IMR-90 (cell line): ENCODE results near the gene THRB. TPM values are rescaled to one million over a fixed set of nuclear protein-coding genes. Genes with fewer than 3 reads are reported as not detected.

Source experiments
- ATAC-seq: fragments of 200-7000 bp; cut with Tn5 transposase; 2 replicates; pipeline ENCODE4 v1.9.1; 2020; ENCODE audit warnings: low read depth, mild to moderate bottlenecking, moderate library complexity
- BruUV-seq: library from RNA; stranded (reverse); fragments of 400-500 nt; replicated peaks from 2 replicates; lab custom pipeline; 2021; lab: Mats Ljungman, UMichigan
- CTCF ChIA-PET: fragments of 300-600 bp; formaldehyde crosslinking; extraction: SDS; loops from one replicate; lab custom pipeline; 2021; ENCODE audit warnings: antibody characterized with exemption; lab: Yijun Ruan, JAX
- POLR2A ChIA-PET: fragments of 300-600 bp; sonication (Branson Sonifier 250); formaldehyde crosslinking; loops from one replicate; lab custom pipeline; 2022; ENCODE audit warnings: antibody characterized with exemption; ENCODE audit not compliant: unreplicated experiment; lab: Charles Lee
- DNase-seq: peaks from one replicate; pipeline ENCODE4 v3.0.0; 2013
- H2AFZ ChIP-seq: replicated peaks from 2 replicates; pipeline ENCODE3; 2013; ENCODE audit warnings: low read length, mild to moderate bottlenecking; ENCODE audit not compliant: poor library complexity
- H2AK5ac ChIP-seq: 2 replicates; pipeline ENCODE4 v1.6.1; 2013; ENCODE audit warnings: low read depth, low read length, inconsistent platforms
- H2AK9ac ChIP-seq: replicated peaks from 2 replicates; pipeline ENCODE3; 2013; ENCODE audit warnings: mild to moderate bottlenecking, low read depth, low read length, moderate library complexity; ENCODE audit not compliant: poor library complexity
- H2BK120ac ChIP-seq: 2 replicates; pipeline ENCODE4 v1.6.1; 2013; ENCODE audit warnings: low read depth, low read length, inconsistent platforms
- H2BK15ac ChIP-seq: 3 replicates; pipeline ENCODE4 v1.6.1; 2013; ENCODE audit warnings: low read depth, low read length, inconsistent platforms
- H2BK20ac ChIP-seq: 2 replicates; pipeline ENCODE4 v1.6.1; 2013; ENCODE audit warnings: low read depth, mild to moderate bottlenecking, inconsistent platforms, low read length, moderate library complexity
- H2BK5ac ChIP-seq: 2 replicates; pipeline ENCODE4 v1.6.1; 2013; ENCODE audit warnings: mild to moderate bottlenecking, low read depth, low read length, inconsistent platforms; ENCODE audit not compliant: poor library complexity, severe bottlenecking
- H3K14ac ChIP-seq: replicated peaks from 2 replicates; pipeline ENCODE4 v1.6.1; 2013; ENCODE audit warnings: low read depth, low read length, inconsistent platforms
- H3K18ac ChIP-seq: 2 replicates; pipeline ENCODE4 v1.6.1; 2013; ENCODE audit warnings: low read depth, low read length, control low read depth
- H3K23ac ChIP-seq: 2 replicates; pipeline ENCODE4 v1.6.1; 2013; ENCODE audit warnings: low read depth, low read length, inconsistent platforms
- H3K27ac ChIP-seq: 2 replicates; pipeline ENCODE4 v1.5.1; 2013; ENCODE audit warnings: mild to moderate bottlenecking, control low read depth, low read length; ENCODE audit not compliant: insufficient read depth
- H3K27me3 ChIP-seq: 2 replicates; pipeline ENCODE4 v1.6.1; 2013; ENCODE audit warnings: low read length; ENCODE audit not compliant: control insufficient read depth, insufficient read depth
- H3K36me3 ChIP-seq: 2 replicates; pipeline ENCODE4 v1.6.1; 2013; ENCODE audit warnings: low read length, mixed read lengths; ENCODE audit not compliant: control insufficient read depth, insufficient read depth
- H3K4ac ChIP-seq: 2 replicates; pipeline ENCODE4 v1.6.1; 2013; ENCODE audit warnings: low read depth, low read length, inconsistent platforms
- H3K4me1 ChIP-seq: 2 replicates; pipeline ENCODE4 v1.6.1; 2013; ENCODE audit warnings: low read length, mixed read lengths; ENCODE audit not compliant: control insufficient read depth, insufficient read depth
- H3K4me2 ChIP-seq: 2 replicates; pipeline ENCODE4 v1.6.1; 2013; ENCODE audit warnings: low read depth, mild to moderate bottlenecking, control low read depth, low read length, moderate library complexity
- H3K4me3 ChIP-seq: 2 replicates; pipeline ENCODE4 v1.5.1; 2013; ENCODE audit warnings: low read depth, mild to moderate bottlenecking, control low read depth, low read length, moderate library complexity; ENCODE audit not compliant: insufficient read depth
- H3K56ac ChIP-seq: 2 replicates; pipeline ENCODE4 v1.6.1; 2013; ENCODE audit warnings: low read length, inconsistent platforms; ENCODE audit not compliant: insufficient read depth; ENCODE audit errors: extremely low read depth
- H3K79me1 ChIP-seq, 2 experiments: 2 replicates each; pipeline ENCODE4 v1.6.1; 2013; ENCODE audit warnings: low read length in 2 of 2, inconsistent platforms in 1 of 2, low read depth in 1 of 2
- H3K9ac ChIP-seq: 2 replicates; pipeline ENCODE4 v1.6.1; 2013; ENCODE audit warnings: low read depth, low read length, control low read depth
- H3K9me1 ChIP-seq: 2 replicates; pipeline ENCODE4 v1.6.1; 2013; ENCODE audit warnings: low read length, inconsistent platforms; ENCODE audit not compliant: insufficient read depth
- H3K9me3 ChIP-seq: 2 replicates; pipeline ENCODE4 v1.6.1; 2013; ENCODE audit warnings: low read length; ENCODE audit not compliant: control insufficient read depth, insufficient read depth
- H4K20me1 ChIP-seq: 2 replicates; pipeline ENCODE4 v1.6.1; 2013; ENCODE audit warnings: low read length, inconsistent platforms; ENCODE audit not compliant: insufficient read depth
- H4K5ac ChIP-seq: 2 replicates; pipeline ENCODE4 v1.6.1; 2013; ENCODE audit warnings: mild to moderate bottlenecking, low read depth, low read length, control low read depth
- H4K8ac ChIP-seq, 2 experiments: 2 replicates each; pipeline ENCODE4 v1.6.1; 2013; ENCODE audit warnings: low read depth in 2 of 2, low read length in 2 of 2, control low read depth in 1 of 2, inconsistent platforms in 1 of 2
- H4K91ac ChIP-seq: 2 replicates; pipeline ENCODE4 v1.6.1; 2013; ENCODE audit warnings: low read depth, low read length, inconsistent platforms; ENCODE audit not compliant: insufficient read depth
- BHLHE40 ChIP-seq: fragments of 150-350 bp; IDR thresholded peaks from 2 replicates; pipeline ENCODE4 v1.6.1; 2016; ENCODE audit warnings: mild to moderate bottlenecking, low read depth, low read length
- CEBPB ChIP-seq: IDR thresholded peaks from 2 replicates; pipeline ENCODE4 v1.6.1; 2012; ENCODE audit warnings: low read depth, low read length, improper control_type of control experiment
- CTCF ChIP-seq: conservative IDR thresholded peaks from 2 replicates; pipeline ENCODE4 v1.5.1; 2012; ENCODE audit warnings: mild to moderate bottlenecking, low read depth, low read length, improper control_type of control experiment
- ELK1 ChIP-seq: fragments of 150-350 bp; IDR thresholded peaks from 2 replicates; pipeline ENCODE4 v1.6.1; 2016; ENCODE audit warnings: low read depth, mild to moderate bottlenecking, low read length, moderate library complexity, borderline replicate concordance
- MAFK ChIP-seq: IDR thresholded peaks from 2 replicates; pipeline ENCODE4 v1.6.1; 2012; ENCODE audit warnings: low read depth, low read length, improper control_type of control experiment
- MAZ ChIP-seq: IDR thresholded peaks from 2 replicates; pipeline ENCODE4 v1.6.1; 2012; ENCODE audit warnings: low read depth, mild to moderate bottlenecking, low read length, improper control_type of control experiment, moderate library complexity, borderline replicate concordance
- MXI1 ChIP-seq: IDR thresholded peaks from 2 replicates; pipeline ENCODE4 v1.6.1; 2012; ENCODE audit warnings: low read depth, mild to moderate bottlenecking, low read length, moderate library complexity, borderline replicate concordance
- NFE2L2 ChIP-seq: fragments of 150-350 bp; IDR thresholded peaks from 2 replicates; pipeline ENCODE4 v1.6.1; 2016; ENCODE audit warnings: low read depth, mild to moderate bottlenecking, low read length
- POLR2A ChIP-seq: IDR thresholded peaks from 2 replicates; pipeline ENCODE4 v1.6.1; 2012; ENCODE audit warnings: mild to moderate bottlenecking, low read depth, low read length
- RAD21 ChIP-seq: IDR thresholded peaks from 2 replicates; pipeline ENCODE4 v1.6.1; 2012; ENCODE audit warnings: low read length, improper control_type of control experiment
- RCOR1 ChIP-seq: IDR thresholded peaks from 2 replicates; pipeline ENCODE4 v1.6.1; 2012; ENCODE audit warnings: mild to moderate bottlenecking, low read length, improper control_type of control experiment; ENCODE audit not compliant: insufficient replicate concordance
- WGBS, 2 experiments: methylation state at CpG; one replicate each; pipeline versions ENCODE4 v1.1.5 to v1.1.7; 2013; ENCODE audit warnings: missing lambda C conversion rate in 2 of 2; ENCODE audit not compliant: insufficient read length in 1 of 2; ENCODE audit errors: extremely low coverage in 2 of 2; 5-methylcytosine and 5-hydroxymethylcytosine counted together
- dilution Hi-C: fragments of 300-500 bp; cut with HindIII; formaldehyde crosslinking; loops from one replicate; pipeline ENCODE4 v1.14.3; 2018; ENCODE audit warnings: low sequenced_read_pairs; ENCODE audit not compliant: unreplicated experiment
- in situ Hi-C: fragments of 300-500 bp; cut with MboI; formaldehyde crosslinking; loops from 3 replicates; pipeline ENCODE4 v1.14.3; 2019; ENCODE audit warnings: low sequenced_read_pairs, inconsistent platforms, mixed read lengths
- intact Hi-C: fragments of 100-400 bp; cut with micrococcal nuclease; formaldehyde crosslinking; loops from 2 replicates; pipeline ENCODE4 v1.10.0; 2022
- polyA plus RNA-seq, 3 experiments: library from polyadenylated mRNA; depleted of rRNA; stranded (reverse); fragments of >200 nt; gene quantifications; 2 replicates each; pipeline ENCODE4 v1.2.3, GENCODE V29; 2012; ENCODE audit warnings: low replicate concordance in 1 of 3
- total RNA-seq: library from RNA; depleted of rRNA; stranded (reverse); fragments of >200 nt; gene quantifications from 2 replicates; pipeline ENCODE4 v1.2.3, GENCODE V29; 2012

THRB gene
- total and polyA plus RNA-seq, 2 of the 4 experiments (the other 2 are of a cell fraction) = under 0.01 TPM; not detected in 1

- in situ Hi-C loops = no loop called here
- H2AK9ac ChIP-seq = no peak overlapping the region
- H3K4ac ChIP-seq = no peak overlapping the region
- DNase-seq (no peak), ATAC-seq (no peak)
- no peak overlapping the region for H3K14ac ChIP-seq
- intact Hi-C loops = no loop called here
- H2BK5ac ChIP-seq = no peak overlapping the region
- H3K9me3 ChIP-seq = no peaks in the 10 kb centered on the region
- no peak overlapping the region for H4K8ac ChIP-seq
- POLR2A ChIA-PET = interaction anchor here (0.6 kb wide), 1 partner anchor 74 kb away, joined by 3 read pairs; no protein-coding TSS in a partner anchor
- no peak overlapping the region for H2BK120ac ChIP-seq
- H3K9ac ChIP-seq = no peak overlapping the region
- H3K18ac ChIP-seq = no peak overlapping the region
- TF ChIP-seq CEBPB (no peak), RAD21 (no peak), MXI1 (no peak), ELK1 (no peak), MAZ (no peak), MAFK (no peak), NFE2L2 (no peak), RCOR1 (no peak), POLR2A (no peak), CTCF (no peak), BHLHE40 (no peak)
- no TSS peak for BruUV-seq
- H3K23ac ChIP-seq = no peak overlapping the region
- CTCF ChIA-PET = interaction anchor here (0.6 kb wide), 1 partner anchor 28 kb away, joined by 3 read pairs; no protein-coding TSS in a partner anchor
- dilution Hi-C loops = no loop called here
- no peak overlapping the region for H3K4me3 ChIP-seq
- H3K27me3 ChIP-seq = peaks cover 5% of the 10 kb centered on the region
- H3K36me3 ChIP-seq = no peaks in the 10 kb centered on the region
- H4K20me1 ChIP-seq = no peaks in the 10 kb centered on the region
- no peak overlapping the region for H3K56ac ChIP-seq
- H3K9me1 ChIP-seq = no peaks in the 10 kb centered on the region; the same call in 1 of the 2 replicates
- H2BK20ac ChIP-seq = no peak overlapping the region
- no CpG with 5 or more reads among the region's 4 CpGs for WGBS, 2 experiments
- H3K4me2 ChIP-seq = no peak overlapping the region
- no peaks in the 10 kb centered on the region for H3K79me1 ChIP-seq
- H2AFZ ChIP-seq = no peak overlapping the region
- H2AK5ac ChIP-seq = no peak overlapping the region
- no peak overlapping the region for H3K27ac ChIP-seq
- no peak overlapping the region for H4K91ac ChIP-seq
- H3K4me1 ChIP-seq = no peaks in the 10 kb centered on the region
- H2BK15ac ChIP-seq = no peak overlapping the region
- H4K5ac ChIP-seq = no peak overlapping the region
These were observed 302.7 kb downstream of the THRB start for GRCh38 chr3:24191801-24192403.
